ENCODE results near the gene TCF3. TPM values are rescaled to one million over a fixed set of nuclear protein-coding genes. Genes with fewer than 3 reads are reported as not detected.

Gene TCF3
- total and polyA plus RNA-seq, 4 donors, result 36.9 to 58.1 (median 45.2) TPM

DNA sequence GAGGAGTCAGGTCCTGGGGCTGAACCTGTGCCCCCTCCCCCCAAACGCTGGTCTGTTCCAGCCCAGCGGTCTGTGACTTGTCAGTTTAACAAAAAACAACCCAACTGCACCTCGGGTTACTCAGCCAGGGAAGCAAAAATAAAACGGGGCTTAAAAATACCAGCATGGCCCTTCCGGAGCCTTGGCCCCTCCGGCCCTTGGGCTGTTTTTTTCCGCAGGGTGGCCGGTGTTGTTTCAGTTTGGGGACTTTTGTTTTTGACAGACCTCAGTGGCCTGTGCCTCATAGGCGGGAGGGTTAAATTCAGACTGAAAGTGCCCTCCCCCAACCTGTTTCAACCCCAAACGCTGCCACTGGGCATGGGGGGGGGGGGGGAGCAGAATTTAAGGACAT, 4.0 kb downstream of the TCF3 start:
- Histone ChIP-seq H3K4me3 (no peak overlapping the region), H3K27me3 (ENCODE audit: control insufficient read depth in 3 of 3, insufficient read depth in 3 of 3, low read length in 2 of 3) (no peaks in the 10 kb centered on the region), H3K9me3 (ENCODE audit: control insufficient read depth in 4 of 4, insufficient read depth in 3 of 4, low read length in 3 of 4) (no peaks in the 10 kb centered on the region), H3K4me1 (ENCODE audit: control insufficient read depth in 5 of 5, insufficient read depth in 5 of 5, low read length in 5 of 5) (peaks cover 0 to 13% (median 3%) of the 10 kb centered on the region in 5 donors), H3K36me3 (ENCODE audit: control insufficient read depth in 4 of 4, insufficient read depth in 4 of 4, low read length in 4 of 4) (peaks cover 0 to 42% (median 7%) of the 10 kb centered on the region in 4 donors), H3K9ac (ENCODE audit: insufficient read depth in 1 of 2, low read length in 2 of 2) (no peak overlapping the region), H3K27ac (ENCODE audit: low read depth in 1 of 2, low read length in 1 of 2) (no peak overlapping the region)
- ATAC-seq (ENCODE audit: insufficient read depth, low FRiP score), result no peak
- DNase-seq, result no peak
- 84 to 86% methylated on average over 10 of the region's 10 CpGs for WGBS, 2 donors
- TF ChIP-seq CTCF (IDR thresholded peaks at IDR 0.05; ENCODE audit: control extremely low read depth, extremely low read depth), result no peak

GRCh38 chr19:1647501-1648458, 4.6 kb downstream of the TCF3 start:
- Histone ChIP-seq H3K9ac (ENCODE audit: insufficient read depth in 1 of 2, low read length in 2 of 2) (no peak overlapping the region), H3K4me3 (no peak overlapping the region), H3K27me3 (ENCODE audit: control insufficient read depth in 3 of 3, insufficient read depth in 3 of 3, low read length in 2 of 3) (no peaks in the 10 kb centered on the region), H3K4me1 (ENCODE audit: control insufficient read depth in 5 of 5, insufficient read depth in 5 of 5, low read length in 5 of 5) (peaks cover 0 to 11% (median 3%) of the 10 kb centered on the region in 5 donors), H3K9me3 (ENCODE audit: control insufficient read depth in 4 of 4, insufficient read depth in 3 of 4, low read length in 3 of 4) (no peaks in the 10 kb centered on the region), H3K27ac (ENCODE audit: low read depth in 1 of 2, low read length in 1 of 2) (no peak overlapping the region), H3K36me3 (ENCODE audit: control insufficient read depth in 4 of 4, insufficient read depth in 4 of 4, low read length in 4 of 4) (peaks cover 0 to 49% (median 7%) of the 10 kb centered on the region in 4 donors)
- TF ChIP-seq CTCF (IDR thresholded peaks at IDR 0.05; ENCODE audit: control extremely low read depth, extremely low read depth), result no peak
- 93 to 95% methylated on average over 41 of the region's 41 CpGs for WGBS, 2 donors
- ATAC-seq (ENCODE audit: insufficient read depth, low FRiP score) (no peak), DNase-seq (no peak)

GRCh38 chr19:1646659-1647453, 5.6 kb downstream of the TCF3 start:
- no peak overlapping the region for H3K4me3 ChIP-seq
- peaks cover 0 to 11% (median 3%) of the 10 kb centered on the region in 5 donors for H3K4me1 ChIP-seq (ENCODE audit: control insufficient read depth in 5 of 5, insufficient read depth in 5 of 5, low read length in 5 of 5)
- WGBS, 2 donors, result 88 to 92% methylated on average over 29 of the region's 29 CpGs
- H3K27me3 ChIP-seq (ENCODE audit: control insufficient read depth in 3 of 3, insufficient read depth in 3 of 3, low read length in 2 of 3), result no peaks in the 10 kb centered on the region
- H3K36me3 ChIP-seq (ENCODE audit: control insufficient read depth in 4 of 4, insufficient read depth in 4 of 4, low read length in 4 of 4), result peaks cover 0 to 55% (median 10%) of the 10 kb centered on the region in 4 donors
- no peaks in the 10 kb centered on the region for H3K9me3 ChIP-seq (ENCODE audit: control insufficient read depth in 4 of 4, insufficient read depth in 3 of 4, low read length in 3 of 4)
- no peak overlapping the region for H3K9ac ChIP-seq (ENCODE audit: insufficient read depth in 1 of 2, low read length in 2 of 2)
- DNase-seq, result no peak
- TF ChIP-seq CTCF (IDR thresholded peaks at IDR 0.05; ENCODE audit: control extremely low read depth, extremely low read depth), result no peak
- ATAC-seq (ENCODE audit: insufficient read depth, low FRiP score), result no peak
- no peak overlapping the region for H3K27ac ChIP-seq (ENCODE audit: low read depth in 1 of 2, low read length in 1 of 2)
